LNCAP (cell line): ENCODE results near the gene CUEDC2.

Experiments used
- TF ChIP-seq, protein P1 (sequence below): fragments of 450-650 bp; IDR thresholded peaks from 2 replicates; pipeline ENCODE4 v1.5.1; 2017; ENCODE audit warnings: mild to moderate bottlenecking

CUEDC2 gene

DNA sequence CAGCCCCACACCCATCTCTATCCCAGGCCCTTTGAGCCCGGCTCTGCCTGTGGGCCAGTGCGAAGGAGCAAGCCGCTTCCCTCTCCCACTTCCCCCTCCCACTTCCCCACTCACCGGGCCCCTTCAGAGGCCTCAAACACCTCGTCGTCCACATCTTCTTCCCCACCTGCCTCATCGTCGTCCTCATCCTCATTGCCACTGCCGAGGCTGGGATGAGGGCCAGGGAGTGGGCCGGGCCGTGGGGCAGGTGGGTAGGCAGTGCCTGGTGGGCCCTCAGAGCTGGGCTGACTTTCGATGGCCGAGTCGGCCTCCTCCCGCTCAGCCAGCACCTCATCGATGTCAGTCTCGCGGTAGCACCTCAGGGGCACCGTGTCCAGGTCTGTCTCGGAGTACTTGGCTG lies 17.6 kb downstream of the CUEDC2 start:
- TF ChIP-seq, protein P1, sequence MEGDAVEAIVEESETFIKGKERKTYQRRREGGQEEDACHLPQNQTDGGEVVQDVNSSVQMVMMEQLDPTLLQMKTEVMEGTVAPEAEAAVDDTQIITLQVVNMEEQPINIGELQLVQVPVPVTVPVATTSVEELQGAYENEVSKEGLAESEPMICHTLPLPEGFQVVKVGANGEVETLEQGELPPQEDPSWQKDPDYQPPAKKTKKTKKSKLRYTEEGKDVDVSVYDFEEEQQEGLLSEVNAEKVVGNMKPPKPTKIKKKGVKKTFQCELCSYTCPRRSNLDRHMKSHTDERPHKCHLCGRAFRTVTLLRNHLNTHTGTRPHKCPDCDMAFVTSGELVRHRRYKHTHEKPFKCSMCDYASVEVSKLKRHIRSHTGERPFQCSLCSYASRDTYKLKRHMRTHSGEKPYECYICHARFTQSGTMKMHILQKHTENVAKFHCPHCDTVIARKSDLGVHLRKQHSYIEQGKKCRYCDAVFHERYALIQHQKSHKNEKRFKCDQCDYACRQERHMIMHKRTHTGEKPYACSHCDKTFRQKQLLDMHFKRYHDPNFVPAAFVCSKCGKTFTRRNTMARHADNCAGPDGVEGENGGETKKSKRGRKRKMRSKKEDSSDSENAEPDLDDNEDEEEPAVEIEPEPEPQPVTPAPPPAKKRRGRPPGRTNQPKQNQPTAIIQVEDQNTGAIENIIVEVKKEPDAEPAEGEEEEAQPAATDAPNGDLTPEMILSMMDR = no peak

DNA sequence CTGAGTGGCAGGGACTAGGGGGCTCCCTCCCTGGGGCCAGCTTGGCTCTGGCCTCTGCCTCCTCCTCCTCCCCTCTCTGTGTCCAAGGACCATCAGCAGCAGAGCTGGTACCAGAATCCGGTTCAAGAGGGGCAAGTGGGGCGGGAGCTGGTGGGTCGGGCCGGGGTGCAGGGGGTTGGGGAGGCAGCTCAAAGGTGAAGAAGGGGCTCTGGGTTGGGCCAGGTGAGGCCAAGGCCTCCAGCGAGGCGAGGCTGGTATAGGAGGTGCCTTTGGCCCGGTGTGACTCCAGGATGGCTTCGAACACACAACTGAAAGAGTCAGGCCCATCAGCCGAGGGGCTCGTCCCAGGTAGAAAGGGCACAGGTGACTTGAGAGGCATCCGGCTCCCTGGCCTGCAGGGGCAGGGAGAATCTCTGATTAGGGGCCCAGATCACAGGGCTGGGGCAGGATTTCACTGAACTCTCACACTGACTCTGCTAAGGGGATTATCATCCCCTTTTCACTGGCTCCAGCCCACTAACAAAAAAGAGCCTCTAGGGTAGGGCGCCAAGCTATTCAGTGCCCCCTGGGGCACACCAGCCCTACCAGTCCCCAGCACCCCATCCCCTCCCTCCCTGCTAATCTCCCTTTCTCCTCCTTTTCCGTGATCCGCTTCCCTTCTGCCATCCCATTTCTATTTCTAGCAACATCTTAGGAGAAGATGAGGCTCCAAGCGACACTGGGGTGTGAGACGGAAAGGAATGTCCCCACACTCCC lies 18.4 kb downstream of the CUEDC2 start:
- TF ChIP-seq, protein P1 = no peak

DNA sequence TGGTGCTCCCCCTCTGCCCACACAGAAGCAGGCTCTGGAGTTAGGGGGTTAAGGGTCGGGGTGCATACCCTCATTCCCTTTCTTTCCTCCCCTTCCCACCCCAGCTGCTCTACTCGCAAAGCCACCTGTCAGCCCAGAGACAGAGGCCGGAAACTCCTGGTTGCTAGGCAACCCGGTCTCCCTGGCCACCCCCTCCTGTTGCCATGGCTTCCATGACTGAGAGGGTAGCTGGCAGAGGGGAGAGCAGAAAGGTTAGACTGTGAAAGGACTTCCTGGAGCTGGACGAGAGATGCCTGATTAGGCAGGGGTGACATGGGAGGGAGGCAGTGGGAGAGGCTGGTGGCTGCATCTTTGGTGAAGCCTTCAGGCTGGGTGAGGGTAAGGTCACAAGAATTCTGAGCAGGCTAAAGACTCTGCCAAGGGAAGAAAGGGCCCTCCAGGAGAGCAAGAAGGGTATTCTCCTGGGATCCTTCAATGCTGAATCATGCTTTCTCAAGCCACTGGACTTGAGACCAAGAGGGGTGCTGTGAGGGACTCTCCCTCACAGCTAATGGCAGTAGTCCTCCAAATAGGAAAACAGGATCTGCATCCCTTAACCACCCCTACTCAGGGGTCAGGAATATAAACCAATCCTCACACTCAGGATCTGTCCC lies 19.2 kb downstream of the CUEDC2 start:
- TF ChIP-seq, protein P1 = no peak

DNA sequence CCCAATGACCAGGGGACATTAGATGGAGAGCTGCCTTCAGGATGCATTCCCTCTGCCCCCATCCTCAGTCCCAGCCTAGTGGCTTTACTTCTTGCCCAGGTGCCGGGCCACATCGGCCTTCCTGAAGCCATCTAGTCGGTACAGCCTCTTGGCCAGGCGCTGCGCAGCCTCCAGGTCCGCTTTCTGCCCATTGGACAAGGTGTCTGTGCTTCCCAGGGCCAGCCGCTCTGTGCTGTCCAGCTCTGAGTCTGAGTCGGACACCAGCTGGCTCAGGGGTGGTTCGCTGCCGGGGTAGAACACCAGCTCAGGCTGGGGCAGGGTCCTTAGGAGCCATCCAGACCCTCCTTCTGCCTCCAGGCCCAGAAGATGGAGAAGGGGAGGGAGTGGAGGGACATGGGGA lies 20.1 kb downstream of the CUEDC2 start:
- TF ChIP-seq, protein P1 = no peak

DNA sequence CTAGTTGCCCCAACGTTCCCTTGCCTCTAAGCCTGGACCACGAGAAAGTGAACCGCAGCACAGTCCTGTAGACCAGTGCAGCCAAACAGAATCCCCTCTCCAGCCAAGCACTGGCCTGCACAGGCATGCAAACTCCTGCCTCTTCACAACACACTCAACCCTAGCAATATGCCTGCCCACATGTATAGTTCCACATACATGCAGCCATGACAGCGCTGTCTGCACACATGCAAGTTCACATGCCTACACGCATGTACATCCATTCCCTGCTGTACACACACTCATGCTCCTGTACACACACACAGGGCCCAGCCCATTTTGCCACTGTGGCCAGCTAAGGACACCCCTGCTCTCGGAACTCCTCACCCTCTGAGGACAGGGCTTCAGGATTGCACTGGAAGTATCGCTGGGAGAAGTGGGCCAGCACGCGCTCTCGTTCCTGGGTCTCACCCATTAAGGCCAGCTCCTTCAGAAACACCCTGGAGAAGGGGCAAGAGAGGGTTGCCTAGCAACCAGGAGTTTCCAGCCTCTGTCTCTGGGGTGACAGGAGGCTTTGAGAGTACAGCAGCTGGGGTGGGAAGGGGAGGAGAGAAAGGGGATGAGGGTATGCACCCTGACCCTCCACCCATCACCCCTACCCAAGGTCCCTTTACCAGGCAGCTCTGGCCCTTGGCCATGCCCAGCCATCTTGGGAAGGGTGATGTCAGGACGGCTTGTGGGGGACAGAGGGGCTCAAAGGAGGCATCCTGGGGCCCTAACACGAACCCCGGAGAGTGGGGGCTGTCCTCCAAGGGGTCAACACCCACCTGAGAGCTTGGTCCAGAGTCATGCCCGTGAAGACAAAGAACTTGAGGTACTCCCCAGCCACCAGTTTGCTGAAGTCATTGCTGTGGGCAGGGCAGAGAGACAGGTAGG lies 20.8 kb downstream of the CUEDC2 start:
- TF ChIP-seq, protein P1 = no peak

DNA sequence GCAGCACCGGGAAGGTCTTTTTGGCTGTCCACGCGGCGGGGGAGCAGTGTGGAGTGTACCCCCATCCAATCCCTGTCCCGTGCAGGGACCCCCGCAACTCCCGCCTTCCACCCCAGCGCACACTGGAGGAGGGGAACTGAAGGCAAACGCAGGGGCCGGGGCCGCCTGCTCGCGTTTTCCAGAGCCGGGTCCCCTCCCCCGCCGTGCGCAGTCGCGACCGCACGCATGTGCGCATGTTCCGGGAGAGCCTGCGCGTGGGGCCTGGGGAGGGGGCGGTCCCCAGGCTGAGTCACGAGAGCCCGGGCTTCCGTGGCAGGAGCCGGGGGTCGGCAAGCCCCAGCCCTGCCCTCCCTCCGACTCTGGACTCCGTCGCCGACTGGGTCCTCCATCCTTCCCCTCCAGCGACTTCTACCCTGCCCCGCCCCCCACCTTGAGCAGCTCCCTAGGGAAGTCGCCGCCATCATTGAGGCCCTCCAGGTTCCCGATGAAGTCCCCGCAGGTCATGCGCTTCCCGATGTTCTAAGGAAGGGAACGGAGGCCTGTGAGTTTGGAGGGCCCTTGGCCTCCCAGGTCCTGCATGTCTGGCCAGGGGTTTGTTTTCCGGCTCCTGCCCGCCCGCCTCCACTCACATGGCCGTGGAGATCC lies 21.8 kb downstream of the CUEDC2 start:
- TF ChIP-seq, protein P1 = no peak
